ENCODE data around the gene DOCK4. TPM values are rescaled to one million over a fixed set of nuclear protein-coding genes. Genes with fewer than 3 reads are reported as not detected.

Gene DOCK4
- total and polyA plus RNA-seq, 10 of the 15 experiments (the other 5 are each of a cell fraction or from before 2014, with no cell fraction given) = 0.03 to 0.73 (median 0.38) TPM

DNA sequence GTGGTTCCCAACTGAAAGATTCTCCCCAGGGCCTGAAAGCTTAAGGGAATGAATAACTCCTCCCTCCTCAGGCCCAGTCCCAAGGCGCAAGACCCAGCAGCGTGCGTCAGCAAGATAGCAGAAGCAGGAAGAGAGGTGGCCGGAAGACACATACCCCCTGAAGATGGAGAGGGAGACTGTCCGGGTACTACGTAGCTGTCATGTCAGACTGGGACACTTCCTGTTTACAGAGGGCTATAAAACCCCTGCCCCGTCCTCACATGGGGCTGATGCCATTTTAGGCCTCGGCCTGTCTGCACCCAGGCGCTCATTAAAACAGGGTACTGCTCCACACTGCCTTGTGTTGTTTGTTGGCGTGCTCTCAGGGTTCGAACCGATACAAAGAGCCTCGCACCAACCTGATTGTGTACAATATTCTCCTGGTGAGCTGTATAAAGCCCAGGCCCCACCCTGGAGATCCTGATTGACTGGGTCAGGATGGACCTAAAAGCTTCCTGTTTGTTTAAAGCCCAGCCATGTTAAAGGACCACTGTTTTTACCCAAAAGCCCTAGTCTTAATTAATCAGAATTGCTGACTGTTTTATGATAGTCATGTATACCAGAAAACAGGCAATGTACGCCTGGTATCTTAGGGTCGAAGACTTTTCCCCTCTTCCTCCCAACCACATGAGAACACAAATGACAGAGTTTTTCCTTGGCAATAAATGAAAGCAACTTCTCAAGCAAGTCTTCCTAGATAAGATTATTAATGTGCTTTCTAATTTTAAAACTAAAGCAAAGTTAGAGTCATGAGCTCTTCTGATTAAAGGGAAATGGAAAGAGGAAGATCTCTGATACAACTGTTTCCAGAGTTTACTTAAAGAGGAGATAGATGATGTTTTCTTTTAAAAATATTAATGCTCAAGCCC lies 251.5 kb downstream of the DOCK4 start:
- no peak overlapping the region for H3K4me3 ChIP-seq
- no peak overlapping the region; the same call in 1 of the 2 replicates for H2AFZ ChIP-seq (ENCODE audit: control insufficient read depth, low read depth, low read length)
- SMC1A ChIA-PET (ENCODE audit: uncharacterized antibody, unreplicated experiment) = no interaction called here
- H3K4me2 ChIP-seq (ENCODE audit: control insufficient read depth, insufficient read depth) = no peak overlapping the region
- H4K20me1 ChIP-seq (ENCODE audit: control insufficient read depth, insufficient read depth) = no peaks in the 10 kb centered on the region
- no peaks in the 10 kb centered on the region for H3K4me1 ChIP-seq (ENCODE audit: control insufficient read depth, insufficient read depth, low read length)
- DNase-seq (ENCODE audit: low read depth, low spot score) = no peak
- in situ Hi-C loops (cut with MboI) (no loop called here), intact Hi-C loops (cut with micrococcal nuclease; ENCODE audit: unreplicated experiment) (no loop called here)
- BruUV-seq (replicated peaks) = no TSS peak
- no peak for TF ChIP-seq IKZF2 (IDR thresholded peaks at IDR 0.05)
- no peak for TF ChIP-seq NFIC (IDR thresholded peaks at IDR 0.05; ENCODE audit: low read depth, low read length)
- no peak for TF ChIP-seq PKNOX1 (IDR thresholded peaks at IDR 0.05)
- no peak for TF ChIP-seq MYC (IDR thresholded peaks at IDR 0.05; ENCODE audit: insufficient read depth, insufficient read length, insufficient replicate concordance, low read length, severe bottlenecking)
- TF ChIP-seq BACH1 (IDR thresholded peaks at IDR 0.05; ENCODE audit: borderline replicate concordance) = no peak
- no peak for TF ChIP-seq NRF1 (conservative IDR thresholded peaks at IDR 0.05; ENCODE audit: low read depth, low read length)
- TF ChIP-seq SP1 (IDR thresholded peaks at IDR 0.05; ENCODE audit: low read depth, low read length) = no peak
- TF ChIP-seq, protein P1, sequence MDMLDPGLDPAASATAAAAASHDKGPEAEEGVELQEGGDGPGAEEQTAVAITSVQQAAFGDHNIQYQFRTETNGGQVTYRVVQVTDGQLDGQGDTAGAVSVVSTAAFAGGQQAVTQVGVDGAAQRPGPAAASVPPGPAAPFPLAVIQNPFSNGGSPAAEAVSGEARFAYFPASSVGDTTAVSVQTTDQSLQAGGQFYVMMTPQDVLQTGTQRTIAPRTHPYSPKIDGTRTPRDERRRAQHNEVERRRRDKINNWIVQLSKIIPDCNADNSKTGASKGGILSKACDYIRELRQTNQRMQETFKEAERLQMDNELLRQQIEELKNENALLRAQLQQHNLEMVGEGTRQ (IDR thresholded peaks at IDR 0.05; ENCODE audit: borderline replicate concordance, low read depth, low read length) = no peak
- FAIRE-seq = no peak
- WGBS (ENCODE audit: insufficient coverage, insufficient replicate concordance, low lambda C conversion rate, missing lambda C conversion rate) = 92% methylated on average over 15 of the region's 15 CpGs
- no peaks in the 10 kb centered on the region for H3K79me2 ChIP-seq (ENCODE audit: control insufficient read depth, insufficient read depth, low read length)
- no peaks in the 10 kb centered on the region for H3K36me3 ChIP-seq (ENCODE audit: control insufficient read depth in 2 of 2, insufficient read depth in 2 of 2, low read length in 1 of 2)
- H3K27ac ChIP-seq (ENCODE audit: control insufficient read depth, insufficient read depth) = no peak overlapping the region
- CTCF ChIA-PET = interaction anchor here (0.6 to 1.5 kb wide), 2 partner anchors 22 to 29 kb away, joined by 3 read pairs; no protein-coding TSS in a partner anchor
- H3K9ac ChIP-seq (ENCODE audit: control insufficient read depth, insufficient read depth, low read length) = no peak overlapping the region
- RAD21 ChIA-PET (ENCODE audit: unreplicated experiment) = no interaction called here
- ATAC-seq = no peak
- no peaks in the 10 kb centered on the region for H3K27me3 ChIP-seq (replicated peaks in 1 of 2; ENCODE audit: control insufficient read depth in 2 of 2, insufficient read depth in 2 of 2, low read length in 1 of 2)
- H3K9me3 ChIP-seq (replicated peaks; ENCODE audit: control insufficient read depth, insufficient read depth, low read length) = no peaks in the 10 kb centered on the region
- POLR2A ChIA-PET = no interaction called here
